Right forelimb (tissue), 1 donor: Measurements from ENCODE around the gene CAB39L.
"Not testable (repeated sequence)": the region's sequence is repeated elsewhere in the genome, so short reads cannot be mapped to it uniquely, and the experiment has no call there.

Source experiments
- DNase-seq: peaks from one replicate; pipeline ENCODE4 v3.0.0-alpha.2; 2018

Gene CAB39L

DNA sequence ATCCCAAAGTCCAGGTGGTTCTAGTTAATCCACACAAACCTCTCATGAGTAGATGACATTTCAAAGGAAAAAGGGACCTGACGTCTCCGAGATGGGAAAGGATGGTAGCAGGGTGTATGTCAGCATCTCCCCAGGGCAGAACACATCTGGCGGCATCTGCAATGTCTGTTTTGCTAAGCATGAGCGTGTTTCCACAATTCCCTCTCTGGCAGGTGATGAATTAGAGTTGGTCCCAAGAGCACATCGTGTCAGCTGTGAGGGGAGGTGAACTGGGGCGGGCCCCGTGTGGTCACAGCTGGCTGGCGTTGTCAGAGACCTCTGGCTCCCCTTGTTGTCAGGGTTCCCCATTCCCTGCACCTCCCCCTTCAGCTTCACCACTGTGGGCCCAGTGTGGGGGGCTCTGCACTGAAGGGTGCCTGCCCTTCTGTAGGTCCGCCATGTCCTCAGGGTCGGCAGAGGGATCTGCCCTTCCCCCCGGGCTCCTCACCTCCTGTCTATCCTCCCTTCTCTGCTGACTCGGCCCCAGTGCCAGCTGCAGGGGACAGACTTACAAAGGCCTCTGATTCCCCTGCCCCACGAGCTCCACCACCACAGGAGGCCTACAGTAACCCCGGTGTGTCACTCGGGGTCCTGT is 138.0 kb downstream of the CAB39L start:
- DNase-seq: no peak

DNA sequence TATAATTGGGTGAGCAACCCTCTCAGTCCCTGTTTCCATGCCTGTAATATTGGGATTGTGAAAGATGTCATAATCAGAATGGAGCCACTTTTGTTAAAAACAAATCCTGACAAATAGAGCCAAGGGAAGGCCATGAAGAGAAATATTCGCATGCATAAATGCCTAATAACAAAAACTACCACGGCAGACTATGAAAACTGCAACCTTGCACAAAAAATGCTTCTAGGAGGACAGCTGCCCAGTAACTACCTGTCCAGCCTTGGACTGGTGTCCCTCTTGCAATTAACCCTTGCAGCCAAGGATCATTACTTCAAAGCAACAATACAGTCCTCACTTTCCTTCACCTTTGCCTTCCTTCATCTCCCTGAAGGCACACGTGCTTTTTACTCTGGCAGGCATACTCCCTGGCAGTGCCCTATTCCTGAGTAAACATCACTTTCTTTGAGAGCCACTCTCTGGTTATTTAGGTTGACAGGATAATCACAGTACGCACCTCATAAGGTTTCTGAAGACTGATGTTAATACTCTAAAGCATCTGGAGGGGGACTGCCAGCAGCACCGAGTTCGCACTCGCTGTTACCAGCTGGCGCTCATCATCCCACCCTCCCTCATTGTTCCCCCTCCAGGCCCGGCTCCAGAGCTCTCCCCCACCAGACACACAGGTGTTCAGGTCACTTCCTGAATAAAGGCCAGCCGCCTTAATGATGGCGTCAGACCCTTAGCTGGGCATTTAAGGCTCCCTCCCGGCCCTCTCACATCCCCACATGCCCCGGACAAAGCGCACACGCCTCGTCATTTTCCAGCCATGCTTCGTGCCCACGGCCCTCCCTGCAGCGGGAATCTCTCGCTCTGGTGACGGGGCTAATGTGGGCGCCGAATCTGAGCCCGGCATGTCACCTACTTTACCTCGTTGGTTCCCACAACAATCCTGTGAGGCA is 138.8 kb downstream of the CAB39L start:
- DNase-seq: no peak

DNA sequence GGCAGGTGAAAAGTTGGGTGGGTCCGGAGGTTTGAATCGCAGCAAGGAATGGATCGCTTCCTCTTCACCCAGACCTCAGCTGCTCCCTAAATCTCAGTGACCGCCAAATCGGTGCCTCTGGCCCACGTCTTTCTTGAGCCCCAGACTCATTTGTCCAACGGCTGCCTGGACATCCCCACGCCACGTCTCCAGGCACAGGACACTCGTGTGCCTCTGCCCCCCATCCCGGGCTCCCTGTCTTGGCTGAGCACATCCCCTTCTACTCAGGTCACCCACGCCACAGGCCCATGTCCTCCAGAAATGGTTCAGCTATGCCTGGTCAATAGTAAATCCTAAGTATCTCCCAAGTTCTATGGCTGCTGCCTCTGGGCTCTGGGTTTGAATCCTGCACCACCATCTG is 139.5 kb downstream of the CAB39L start:
- no peak for DNase-seq

DNA sequence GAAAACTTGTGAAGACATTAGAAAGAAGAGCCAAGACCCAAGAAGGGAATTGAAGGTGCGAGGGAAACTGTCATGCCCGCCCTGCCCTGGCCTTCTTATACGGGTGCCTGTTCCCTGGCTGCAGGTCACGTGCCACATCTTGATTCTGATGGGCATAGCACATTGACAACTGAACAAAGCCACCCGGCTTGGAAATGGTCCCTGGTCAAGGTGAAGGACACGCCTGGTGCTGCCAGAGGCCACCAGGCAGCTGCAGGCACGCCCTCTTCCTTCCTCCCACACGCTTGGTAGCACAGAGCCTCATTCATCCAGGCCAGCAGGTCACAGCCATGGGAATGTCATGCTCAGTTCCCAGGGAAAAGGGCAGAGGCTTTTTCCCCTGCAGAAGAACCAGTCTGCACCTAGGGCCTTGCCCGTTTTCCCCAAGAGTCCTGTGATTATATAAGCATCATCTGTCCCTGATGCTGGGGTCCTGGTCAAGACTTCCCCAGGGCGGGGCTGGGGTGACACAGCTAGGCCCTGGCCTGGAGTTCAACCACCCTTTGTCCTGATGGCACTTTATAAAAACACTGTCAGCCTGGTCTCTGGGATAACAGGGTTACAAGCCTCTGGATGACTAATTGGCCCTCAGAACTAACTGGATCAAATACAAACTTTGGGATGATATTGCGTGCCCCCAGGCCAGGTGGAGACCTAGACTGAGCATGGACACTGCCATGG is 140.2 kb downstream of the CAB39L start:
- no peak for DNase-seq

DNA sequence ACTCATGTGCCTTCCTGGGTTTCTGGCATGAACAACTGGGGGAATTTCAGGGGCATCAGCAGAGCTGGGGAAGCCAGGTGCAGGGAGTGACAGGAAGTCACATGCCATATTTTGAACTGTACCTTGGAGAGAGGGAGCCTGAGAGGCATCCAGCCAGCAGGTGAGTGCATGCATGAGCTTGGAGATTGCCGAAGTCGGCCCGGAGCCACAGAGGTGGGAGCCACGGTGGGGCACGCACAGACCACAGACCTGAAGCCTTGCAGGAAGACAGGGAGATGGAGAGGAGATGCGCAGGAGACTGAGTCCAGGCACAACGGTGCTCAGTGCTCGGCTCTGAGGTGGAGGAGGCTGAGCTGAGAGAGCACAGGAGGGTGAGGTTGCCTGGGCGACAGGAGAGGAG is 141.0 kb downstream of the CAB39L start:
- no peak for DNase-seq

DNA sequence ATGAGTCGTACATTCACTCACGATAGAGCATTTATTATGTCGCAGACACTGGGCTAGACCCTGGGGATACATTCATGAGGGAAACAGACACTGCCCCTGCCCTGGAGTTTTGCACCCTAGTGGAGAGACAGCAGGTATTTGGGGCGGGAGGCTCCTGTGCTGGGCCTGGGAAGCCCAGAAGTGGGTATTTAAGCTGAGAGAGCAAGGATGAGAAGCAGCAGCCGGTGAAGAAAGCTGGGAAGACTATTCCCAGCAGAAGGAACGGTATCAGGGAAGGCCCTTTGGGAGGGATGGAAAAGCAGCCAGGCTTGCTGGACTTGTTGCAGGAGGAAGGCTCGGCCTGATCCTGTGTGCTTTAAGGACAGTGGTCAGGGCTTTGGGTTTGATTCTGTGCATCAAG is 141.6 kb downstream of the CAB39L start:
- no peak for DNase-seq

DNA sequence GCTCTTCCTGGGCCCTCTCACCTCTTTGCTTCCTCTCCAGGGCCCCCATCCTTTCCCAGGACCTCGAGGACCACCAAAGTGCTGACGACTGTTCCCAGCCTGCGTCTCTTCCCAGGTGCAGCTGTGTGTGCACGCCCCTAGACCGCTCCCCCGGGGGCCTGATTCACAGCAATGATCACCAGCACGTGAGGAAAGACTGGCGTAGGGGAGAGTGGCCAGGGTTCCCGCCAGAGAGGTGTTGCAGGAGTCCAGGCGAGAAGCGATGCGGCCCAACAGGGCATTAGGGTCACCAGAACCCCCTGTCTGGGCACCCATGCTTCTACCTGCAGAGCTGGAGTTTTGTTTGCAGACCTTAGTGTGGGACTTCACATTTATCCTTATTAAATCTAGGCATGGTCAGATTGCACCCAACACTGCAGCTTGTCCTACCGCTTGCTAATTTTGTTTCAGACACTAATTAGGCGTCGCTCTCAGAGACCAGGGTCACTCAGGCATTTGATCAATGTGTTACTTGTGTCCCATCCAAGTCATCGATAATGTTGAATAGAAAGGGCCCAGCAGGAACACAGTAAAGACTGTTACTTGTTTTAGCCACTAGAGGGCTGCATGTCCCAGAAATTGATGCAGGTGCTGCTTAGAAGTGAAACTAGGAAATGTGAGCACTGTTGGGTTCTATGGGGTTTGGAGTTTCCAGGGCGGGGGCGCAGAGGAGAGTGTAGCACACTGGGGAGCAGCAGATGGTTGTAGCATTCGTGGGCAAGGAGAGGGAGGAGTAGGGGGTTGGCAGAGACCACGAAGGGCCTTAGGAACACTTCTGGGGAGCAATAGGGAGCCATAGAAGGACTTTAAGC is 142.9 kb downstream of the CAB39L start:
- peak; percentile 61 for DNase-seq

DNA sequence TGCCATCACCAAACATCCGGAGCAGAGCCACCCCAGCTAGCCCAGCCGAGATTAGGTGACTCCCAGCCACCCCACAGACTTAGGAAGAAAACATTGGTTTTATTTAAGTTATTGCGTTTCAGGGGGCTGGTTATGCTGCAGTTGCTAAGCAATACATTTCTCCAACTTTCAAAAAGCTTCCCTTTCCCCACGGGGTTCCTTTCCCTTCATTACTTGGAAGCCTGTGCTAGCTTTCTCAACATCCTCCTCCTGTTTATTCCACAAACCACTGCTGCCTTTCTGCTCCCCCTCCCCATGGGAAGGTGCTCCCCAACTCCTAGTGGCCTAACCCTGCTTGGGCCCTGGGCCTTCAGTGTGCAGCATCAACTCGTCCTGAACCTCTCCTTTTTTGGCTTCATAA is 143.6 kb downstream of the CAB39L start:
- no peak for DNase-seq

DNA sequence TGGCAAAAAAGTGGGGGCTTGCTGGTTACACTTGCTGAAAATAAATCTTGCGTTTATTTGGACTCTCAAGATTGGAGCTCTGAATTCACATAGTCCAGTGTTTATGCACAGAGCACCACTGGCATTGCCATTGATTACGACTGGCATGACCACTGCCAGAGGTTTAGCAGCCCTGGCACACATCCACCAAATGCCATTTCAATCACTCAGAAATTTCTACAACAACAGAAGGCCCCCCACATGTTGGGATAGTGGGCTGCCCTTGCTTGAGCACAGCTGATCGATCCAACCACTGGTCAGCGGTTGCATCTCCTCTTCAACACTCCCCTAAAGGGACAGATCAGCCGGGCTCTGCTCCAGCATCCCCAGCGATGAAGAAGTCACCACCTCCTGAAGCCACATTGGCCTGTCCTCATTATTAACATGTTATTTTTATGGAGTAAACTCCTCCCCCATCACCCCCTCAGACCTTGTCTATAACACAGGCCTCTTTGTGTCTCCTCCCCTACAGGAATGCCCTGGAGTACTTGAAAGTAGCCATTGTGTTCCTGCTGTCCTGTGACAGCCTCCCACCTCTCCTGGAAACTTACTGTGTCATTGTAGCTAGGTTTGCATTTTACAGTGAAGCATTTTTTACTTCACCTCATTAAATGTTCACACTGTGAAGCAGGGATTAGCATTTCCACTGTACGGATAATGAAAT is 144.8 kb downstream of the CAB39L start:
- DNase-seq: no peak

DNA sequence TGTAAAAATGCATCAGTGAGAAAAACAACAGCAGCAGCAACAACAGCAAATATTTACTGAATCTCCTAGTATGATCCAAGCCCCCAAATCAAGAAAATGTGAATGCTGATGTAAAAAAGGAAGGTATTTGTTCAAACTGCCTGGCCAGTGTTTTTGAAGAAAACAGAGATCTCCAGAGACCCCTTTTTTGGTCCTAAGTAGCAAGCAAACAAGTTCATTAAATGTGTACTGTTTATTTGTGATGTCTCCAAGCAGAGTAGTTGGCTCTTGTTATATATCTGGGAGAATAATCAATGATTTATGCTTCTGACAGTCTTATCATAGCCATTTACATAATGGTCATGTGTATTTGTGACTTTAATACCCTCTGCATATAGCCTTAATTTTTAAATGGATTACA is 145.4 kb downstream of the CAB39L start:
- DNase-seq: no peak

DNA sequence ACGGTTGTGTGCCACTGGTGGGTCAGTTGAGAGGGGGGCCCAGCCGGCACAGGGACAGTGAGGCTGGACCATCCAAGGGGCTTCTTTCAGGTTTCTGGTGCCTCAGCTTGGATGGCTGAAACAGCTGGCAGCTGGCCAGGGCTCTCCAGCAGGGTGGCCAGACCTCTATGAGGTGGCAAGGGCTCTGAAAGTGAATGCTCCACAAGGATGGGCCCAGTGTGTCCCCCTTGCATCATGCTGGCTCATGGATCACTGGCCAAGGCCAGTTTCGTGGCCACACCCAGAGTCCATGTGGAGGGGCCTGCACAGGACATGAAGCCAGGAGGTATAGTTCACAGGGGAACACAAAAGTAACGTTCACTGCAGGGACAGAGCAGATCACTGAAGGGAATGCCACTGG is 146.5 kb downstream of the CAB39L start:
- no peak for DNase-seq

DNA sequence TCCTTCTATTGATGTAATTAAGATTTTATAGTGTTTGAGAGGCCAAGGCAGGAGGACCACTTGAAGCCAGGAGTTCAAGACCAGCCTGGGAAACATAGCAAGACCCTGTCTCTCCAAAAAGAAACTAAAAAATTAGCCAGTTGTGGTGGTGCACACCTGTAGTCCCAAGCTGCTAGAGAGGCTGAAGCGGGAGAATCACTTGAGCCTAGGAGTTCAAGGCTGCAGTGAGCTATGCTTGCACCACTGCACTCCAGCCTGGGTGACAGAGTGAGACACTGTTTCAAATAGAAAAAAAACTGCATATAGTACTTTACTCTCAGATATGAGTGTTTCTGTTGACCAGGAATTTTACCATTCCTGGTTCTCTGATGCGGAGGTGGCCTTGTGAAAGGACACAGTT is 147.2 kb downstream of the CAB39L start:
- DNase-seq: no peak

DNA sequence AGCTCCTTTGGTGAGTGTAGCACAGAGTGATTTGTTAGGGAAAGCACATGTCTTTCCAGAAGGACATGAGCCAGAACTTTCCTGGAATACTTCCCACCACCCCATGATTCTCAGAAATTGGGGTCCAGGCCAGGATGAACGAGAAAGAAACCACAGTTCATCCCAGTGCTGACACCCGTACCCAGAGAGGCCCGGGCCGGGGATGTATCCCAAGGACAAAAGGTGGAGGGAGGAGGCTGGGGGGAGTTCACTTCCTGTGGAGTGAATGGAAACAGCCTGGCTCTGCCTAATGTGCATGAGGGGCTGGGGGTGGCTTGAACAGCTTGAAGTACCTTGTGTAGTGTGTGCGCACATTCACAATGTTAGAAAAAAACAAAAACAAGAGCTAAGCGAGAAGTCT is 148.6 kb downstream of the CAB39L start:
- no peak for DNase-seq

DNA sequence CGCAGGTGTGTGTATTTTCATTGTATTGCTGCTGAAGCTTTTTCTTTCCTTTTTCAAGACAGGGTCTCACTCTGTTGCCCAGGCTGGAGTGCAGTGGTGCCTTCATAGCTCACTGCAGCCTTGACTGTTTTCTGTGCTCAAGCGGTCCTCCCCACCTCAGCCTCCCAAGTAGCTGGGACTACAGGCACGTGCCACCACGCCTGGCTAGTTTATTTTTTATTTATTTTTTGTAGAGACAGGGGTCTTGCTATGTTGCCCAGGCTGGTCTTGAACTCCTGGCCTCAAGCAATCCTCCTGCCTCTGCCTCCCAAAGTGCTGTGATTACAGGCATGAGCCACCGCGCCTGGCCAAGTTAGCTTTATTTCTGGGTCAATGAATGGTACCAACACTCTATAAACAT is 149.1 kb downstream of the CAB39L start:
- not testable (repeated sequence) for DNase-seq

DNA sequence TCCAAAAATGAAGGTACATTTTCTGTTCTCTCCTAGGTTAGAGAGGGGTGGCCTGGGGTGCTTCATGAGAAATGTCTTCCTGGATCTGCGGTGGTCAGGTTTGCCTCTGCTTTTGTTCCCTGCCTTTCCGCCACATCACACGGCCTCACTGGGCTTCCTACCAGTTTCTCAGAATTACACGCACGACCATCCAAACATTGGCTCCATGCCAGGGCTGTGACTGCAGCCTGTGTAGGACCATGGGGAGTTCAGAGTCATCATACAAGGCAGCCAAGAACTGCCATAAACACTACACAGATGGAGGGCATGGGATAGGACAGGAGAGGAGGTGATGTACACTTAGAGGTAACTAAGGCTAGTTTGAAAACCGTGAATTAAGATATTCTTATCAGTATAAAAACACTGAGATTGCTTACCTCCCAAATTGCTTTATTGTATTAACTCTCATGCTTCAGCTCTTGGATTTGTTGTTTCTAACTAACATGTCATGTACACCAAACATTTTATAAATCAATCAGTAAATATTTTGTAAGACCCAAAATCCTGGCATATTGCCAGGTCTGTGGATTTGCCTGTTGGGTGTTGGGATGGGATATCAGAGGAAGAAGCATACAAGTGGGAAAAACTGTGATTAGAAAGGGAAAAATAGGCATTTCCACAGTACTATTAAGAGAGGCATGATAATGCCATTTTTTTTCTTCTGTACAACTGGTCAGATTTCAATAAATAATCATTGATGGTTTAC is 150.9 kb downstream of the CAB39L start:
- DNase-seq: no peak

DNA sequence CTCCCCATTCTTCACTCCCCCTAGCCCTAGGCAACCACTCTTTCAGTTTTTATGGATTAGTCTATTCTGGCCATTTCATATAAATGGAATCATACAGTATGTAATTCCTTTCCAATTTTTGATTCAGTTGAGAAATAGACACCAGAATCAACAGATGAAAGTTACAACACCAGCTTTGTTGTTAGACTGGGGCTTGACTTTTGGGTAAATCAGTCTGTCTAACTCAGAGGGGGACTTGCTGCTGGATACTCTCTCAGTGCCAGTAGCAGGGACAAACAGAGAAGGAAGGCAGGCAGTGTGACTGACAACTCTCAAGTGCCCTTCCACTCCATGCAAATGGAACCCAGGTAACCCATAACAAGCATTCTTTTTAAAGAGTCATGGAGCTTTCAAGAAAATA is 155.4 kb downstream of the CAB39L start:
- DNase-seq: no peak

DNA sequence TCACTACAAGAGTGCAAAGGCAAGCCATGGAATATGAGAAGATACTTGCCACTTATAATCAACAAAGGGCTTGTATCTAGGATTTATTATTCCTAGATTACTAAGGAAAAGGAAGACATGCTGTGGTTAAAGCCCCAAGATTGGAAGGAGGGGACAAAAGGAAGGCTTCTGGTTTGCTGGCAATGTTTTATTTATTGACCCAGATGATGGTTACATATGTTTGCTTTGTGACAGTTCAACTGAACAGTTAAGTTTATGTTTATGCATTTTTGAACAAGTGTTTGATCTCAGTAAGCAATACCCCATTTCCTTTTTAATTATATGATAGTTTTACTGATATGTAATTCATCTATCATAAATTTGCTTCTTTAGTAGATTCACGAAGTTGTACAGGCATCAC is 155.9 kb downstream of the CAB39L start:
- DNase-seq: no peak

DNA sequence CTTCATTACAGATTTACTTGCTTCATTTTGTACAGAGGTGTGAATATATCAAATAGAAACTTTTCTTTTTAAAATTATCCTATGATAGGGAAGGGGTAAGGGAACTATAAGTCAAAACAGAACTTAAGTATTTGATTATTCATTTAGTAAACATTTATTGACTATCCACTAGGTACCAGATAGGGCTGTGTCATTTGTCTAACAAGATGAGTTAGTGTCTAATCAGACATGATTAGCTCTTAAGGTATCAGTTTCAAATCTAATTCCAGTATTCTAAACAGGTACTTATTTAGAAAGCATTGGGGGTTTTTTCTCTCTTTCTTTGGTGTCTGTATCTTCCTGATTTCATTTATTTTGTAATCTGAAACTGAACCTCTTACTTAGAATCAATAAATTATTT is 164.0 kb downstream of the CAB39L start:
- no peak for DNase-seq

DNA sequence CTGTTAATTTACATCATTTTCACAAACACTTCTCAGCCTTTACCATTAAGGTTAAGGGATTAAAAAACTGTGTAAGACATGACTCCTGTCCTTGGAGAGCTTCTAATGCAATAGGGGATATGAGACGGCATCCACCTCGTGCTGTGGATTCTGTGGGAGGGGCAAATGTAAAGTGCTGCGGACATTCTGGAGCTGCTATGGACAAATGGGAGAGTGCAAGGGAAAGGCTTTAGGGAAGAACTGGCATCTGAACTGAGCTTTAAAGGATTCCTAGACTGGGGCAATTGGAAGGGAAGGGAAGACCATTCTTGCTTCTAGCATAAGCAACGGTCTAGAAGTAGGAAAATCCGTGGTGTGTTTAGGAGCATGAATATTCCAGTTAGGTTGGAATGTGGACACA is 164.8 kb downstream of the CAB39L start:
- DNase-seq: no peak

DNA sequence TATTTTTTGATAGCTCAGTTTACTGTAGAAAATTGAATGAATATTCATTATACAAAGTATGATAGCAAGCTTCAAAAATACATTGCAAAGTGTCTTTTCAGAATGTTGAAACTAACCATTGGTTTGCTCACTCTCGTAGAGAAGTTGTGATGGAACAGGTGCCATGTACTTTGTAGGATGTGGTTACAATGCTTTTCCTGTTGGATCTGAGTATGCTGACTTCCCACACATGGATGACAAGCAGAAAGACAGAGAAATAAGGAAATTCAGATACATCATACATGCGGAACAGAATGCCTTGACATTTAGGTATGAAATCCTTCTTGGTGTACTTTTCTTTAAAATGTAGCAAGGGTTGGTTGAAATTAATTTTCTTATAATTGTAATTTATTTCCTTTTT is 165.7 kb downstream of the CAB39L start:
- DNase-seq: no peak

DNA sequence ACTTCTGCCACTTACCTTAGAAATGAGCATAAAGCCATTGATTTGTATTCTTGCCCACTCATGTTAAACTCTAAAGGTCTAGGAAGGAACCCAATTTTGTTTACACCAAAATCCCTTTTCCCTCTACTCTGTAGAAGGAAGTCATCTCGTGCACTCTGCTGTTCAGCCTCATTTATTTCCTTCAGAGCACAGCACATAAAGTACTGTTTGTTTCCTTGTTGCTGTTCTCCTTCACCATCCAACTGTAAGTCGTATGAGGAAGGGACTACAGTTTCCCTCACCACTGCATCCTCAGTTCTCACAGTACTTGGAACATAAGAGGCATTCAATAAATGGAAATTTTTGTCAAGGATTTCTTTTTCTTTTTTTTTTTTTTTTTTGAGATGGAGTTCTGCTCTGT is 171.6 kb downstream of the CAB39L start:
- no peak for DNase-seq

DNA sequence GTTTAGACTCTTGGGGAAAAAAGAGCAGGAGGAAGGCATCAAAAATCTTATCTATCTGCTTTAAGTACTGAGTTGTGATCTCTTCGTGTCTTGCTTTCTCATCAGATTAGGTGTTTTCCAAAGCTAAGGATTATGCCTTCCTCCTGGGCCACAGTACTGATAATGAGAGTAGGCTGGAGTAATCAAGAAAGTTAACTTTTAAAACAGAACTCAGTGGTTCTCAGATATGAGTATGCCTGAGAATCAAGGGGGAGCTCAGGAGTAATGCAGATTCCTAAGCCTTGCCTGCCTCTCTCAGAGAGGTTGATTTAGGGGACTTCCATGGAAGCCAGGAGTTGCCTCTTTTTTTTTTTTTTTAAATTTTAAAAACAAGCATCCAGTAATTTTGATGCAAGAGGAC is 172.6 kb downstream of the CAB39L start:
- no peak for DNase-seq
